ENCODE measurements around the gene CDC42BPA. TPM values are rescaled to one million over a fixed set of nuclear protein-coding genes. Genes with fewer than 3 reads are reported as not detected.
"Not testable (repeated sequence)": the region's sequence is repeated elsewhere in the genome, so short reads cannot be mapped to it uniquely, and the experiment has no call there.

The CDC42BPA gene
- polyA plus RNA-seq, 4 donors, result 10.8 to 19.9 (median 13.8) TPM

DNA sequence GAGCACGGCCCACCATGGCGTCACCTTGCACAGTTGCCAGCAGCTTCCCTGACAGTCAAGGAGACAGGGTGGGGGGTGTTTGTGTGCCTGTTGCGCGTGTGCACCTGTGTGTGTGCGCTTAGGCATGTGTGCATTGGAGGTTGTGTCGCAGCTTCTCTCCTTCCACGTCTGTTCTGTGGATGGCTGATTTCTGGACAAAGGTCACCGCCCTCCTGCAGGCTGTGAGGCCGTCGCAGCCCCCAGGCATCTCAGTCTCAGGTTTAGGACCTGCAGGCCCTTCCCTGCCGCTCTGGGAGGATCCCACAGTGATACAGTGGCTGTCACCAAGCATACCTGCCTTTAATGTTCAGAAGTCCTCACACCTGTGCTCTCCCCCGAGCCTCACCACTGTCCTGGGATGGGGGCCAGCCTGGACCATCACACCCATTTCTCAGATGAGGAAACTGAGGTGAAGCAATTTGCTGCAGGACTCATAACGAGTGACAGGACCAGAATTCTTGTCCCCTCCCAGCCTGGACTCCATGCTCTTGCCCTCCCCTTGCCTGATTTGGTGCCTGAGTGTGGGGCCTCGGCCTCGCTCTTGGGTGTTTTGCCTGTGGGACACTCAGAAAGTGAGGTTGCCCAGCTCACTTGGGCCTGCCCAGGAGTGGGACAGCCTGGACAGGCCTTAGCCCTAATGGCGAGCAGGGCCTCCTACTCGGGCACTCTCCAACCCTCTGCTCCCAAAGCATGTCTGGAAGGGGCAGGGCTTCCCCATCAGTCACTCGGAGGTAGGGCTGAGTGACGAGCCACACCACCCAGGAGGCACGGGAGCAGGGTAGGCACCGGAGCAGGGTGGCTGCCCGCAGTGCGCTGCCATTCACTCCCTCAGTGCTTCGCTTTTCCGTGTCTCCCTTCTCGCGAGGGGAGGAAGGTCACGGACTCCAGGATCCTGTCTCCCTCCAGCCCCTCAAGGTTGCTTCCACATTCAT, 355.6 kb downstream of the CDC42BPA start:
- Histone ChIP-seq H3K27ac (ENCODE audit: low read depth in 1 of 3, low read length in 2 of 3) (no peak overlapping the region), H3K4me3 (ENCODE audit: low read depth in 1 of 3, low read length in 3 of 3) (no peak overlapping the region), H3K4me1 (ENCODE audit: control insufficient read depth in 3 of 3, insufficient read depth in 2 of 3, low read depth in 1 of 3, low read length in 2 of 3) (no peaks in the 10 kb centered on the region), H3K9me3 (ENCODE audit: control insufficient read depth in 2 of 2, insufficient read depth in 1 of 2, low read depth in 1 of 2, low read length in 1 of 2) (peaks cover 0 to 8% of the 10 kb centered on the region in 2 donors), H3K27me3 (ENCODE audit: control insufficient read depth in 3 of 3, insufficient read depth in 3 of 3, low read length in 3 of 3) (no peaks in the 10 kb centered on the region), H3K36me3 (ENCODE audit: control insufficient read depth in 3 of 3, insufficient read depth in 2 of 3, low read depth in 1 of 3, low read length in 3 of 3) (peaks cover 0 to 67% (median 9%) of the 10 kb centered on the region in 3 donors)
- FAIRE-seq (no peak), DNase-seq (no peak)
- 87 to 93% (median 90%) methylated on average over 24 to 28 of the region's 28 CpGs for WGBS, 3 donors

- Histone ChIP-seq H3K36me3 (ENCODE audit: control insufficient read depth in 3 of 3, insufficient read depth in 2 of 3, low read depth in 1 of 3, low read length in 3 of 3) (peaks cover 0 to 55% (median 7%) of the 10 kb centered on the region in 3 donors), H3K4me3 (ENCODE audit: low read depth in 1 of 3, low read length in 3 of 3) (no peak overlapping the region), H3K27ac (ENCODE audit: low read depth in 1 of 3, low read length in 2 of 3) (no peak overlapping the region), H3K9me3 (ENCODE audit: control insufficient read depth in 2 of 2, insufficient read depth in 1 of 2, low read depth in 1 of 2, low read length in 1 of 2) (peaks cover 0 to 8% of the 10 kb centered on the region in 2 donors), H3K4me1 (ENCODE audit: control insufficient read depth in 3 of 3, insufficient read depth in 2 of 3, low read depth in 1 of 3, low read length in 2 of 3) (no peaks in the 10 kb centered on the region), H3K27me3 (ENCODE audit: control insufficient read depth in 3 of 3, insufficient read depth in 3 of 3, low read length in 3 of 3) (no peaks in the 10 kb centered on the region)
- DNase-seq, result no peak
- 88 to 95% (median 91%) methylated on average over 13 of the region's 13 CpGs for WGBS, 3 donors
- FAIRE-seq, result no peak
These were observed 357.1 kb downstream of the CDC42BPA start for GRCh38 chr1:226960944-226961765.

DNA sequence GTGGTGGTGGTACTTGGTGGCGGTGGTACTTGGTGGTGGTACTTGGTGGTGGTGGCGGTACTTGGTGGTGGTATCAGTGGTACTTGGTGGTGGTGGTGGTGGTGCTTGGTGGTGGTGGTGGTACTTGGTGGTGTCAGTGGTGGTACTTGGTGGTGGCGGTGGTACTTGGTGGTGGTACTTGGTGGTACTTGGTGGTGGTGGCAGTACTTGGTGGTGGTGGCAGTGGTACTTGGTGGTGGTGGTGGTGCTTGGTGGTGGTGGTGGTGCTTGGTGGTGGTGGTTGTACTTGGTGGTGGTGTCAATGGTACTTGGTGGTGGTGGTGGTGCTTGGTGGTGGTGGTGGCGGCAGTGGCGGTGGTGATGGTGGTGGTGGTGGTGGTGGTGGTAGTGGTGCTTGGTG, 358.0 kb downstream of the CDC42BPA start:
- H3K27me3 ChIP-seq (ENCODE audit: control insufficient read depth in 3 of 3, insufficient read depth in 3 of 3, low read length in 3 of 3), result no peaks in the 10 kb centered on the region
- H3K9me3 ChIP-seq (ENCODE audit: control insufficient read depth in 2 of 2, insufficient read depth in 1 of 2, low read depth in 1 of 2, low read length in 1 of 2), result peaks cover 0 to 10% of the 10 kb centered on the region in 2 donors
- no peaks in the 10 kb centered on the region for H3K4me1 ChIP-seq (ENCODE audit: control insufficient read depth in 3 of 3, insufficient read depth in 2 of 3, low read depth in 1 of 3, low read length in 2 of 3)
- peaks cover 0 to 46% (median 0%) of the 10 kb centered on the region in 3 donors for H3K36me3 ChIP-seq (ENCODE audit: control insufficient read depth in 3 of 3, insufficient read depth in 2 of 3, low read depth in 1 of 3, low read length in 3 of 3)
- 79 to 87% (median 86%) methylated on average over 5 of the region's 5 CpGs for WGBS, 3 donors
- DNase-seq (no peak), FAIRE-seq (no peak)
- H3K27ac ChIP-seq (ENCODE audit: low read depth in 1 of 3, low read length in 2 of 3), result no peak overlapping the region
- no peak overlapping the region for H3K4me3 ChIP-seq (ENCODE audit: low read depth in 1 of 3, low read length in 3 of 3)

DNA sequence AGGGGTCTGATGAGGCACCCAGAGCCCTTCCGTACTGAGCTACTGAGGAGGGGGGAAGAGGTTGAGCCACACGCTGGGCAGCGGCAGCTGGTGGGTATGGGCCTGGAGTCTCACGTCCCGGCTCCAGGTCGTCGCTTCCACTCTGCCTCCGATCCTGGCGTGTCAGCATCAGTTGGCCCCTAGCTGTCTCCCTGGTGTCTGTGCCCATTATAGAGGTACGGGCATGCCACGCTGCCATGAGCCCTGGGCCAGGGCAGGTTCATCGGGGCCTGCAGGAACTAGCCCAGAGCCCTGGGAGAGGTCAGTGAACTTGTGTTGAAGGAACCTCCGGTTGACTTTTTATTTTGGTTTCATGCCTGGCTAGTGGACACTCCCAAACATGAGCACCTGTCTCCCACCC, 360.0 kb downstream of the CDC42BPA start:
- Histone ChIP-seq H3K4me3 (ENCODE audit: low read depth in 1 of 3, low read length in 3 of 3) (no peak overlapping the region), H3K27ac (ENCODE audit: low read depth in 1 of 3, low read length in 2 of 3) (no peak overlapping the region), H3K27me3 (ENCODE audit: control insufficient read depth in 3 of 3, insufficient read depth in 3 of 3, low read length in 3 of 3) (no peaks in the 10 kb centered on the region), H3K9me3 (ENCODE audit: control insufficient read depth in 2 of 2, insufficient read depth in 1 of 2, low read depth in 1 of 2, low read length in 1 of 2) (peaks cover 0 to 16% of the 10 kb centered on the region in 2 donors), H3K4me1 (ENCODE audit: control insufficient read depth in 3 of 3, insufficient read depth in 2 of 3, low read depth in 1 of 3, low read length in 2 of 3) (peaks cover 0 to 4% (median 0%) of the 10 kb centered on the region in 3 donors), H3K36me3 (ENCODE audit: control insufficient read depth in 3 of 3, insufficient read depth in 2 of 3, low read depth in 1 of 3, low read length in 3 of 3) (peaks cover 0 to 40% (median 0%) of the 10 kb centered on the region in 3 donors)
- WGBS, 3 donors, result 91 to 96% (median 91%) methylated on average over 13 of the region's 13 CpGs
- DNase-seq (no peak), FAIRE-seq (no peak)

- peaks cover 0 to 16% of the 10 kb centered on the region in 2 donors for H3K9me3 ChIP-seq (ENCODE audit: control insufficient read depth in 2 of 2, insufficient read depth in 1 of 2, low read depth in 1 of 2, low read length in 1 of 2)
- DNase-seq (no peak), FAIRE-seq (no peak)
- no peaks in the 10 kb centered on the region for H3K27me3 ChIP-seq (ENCODE audit: control insufficient read depth in 3 of 3, insufficient read depth in 3 of 3, low read length in 3 of 3)
- no peak overlapping the region for H3K27ac ChIP-seq (ENCODE audit: low read depth in 1 of 3, low read length in 2 of 3)
- peaks cover 0 to 4% (median 0%) of the 10 kb centered on the region in 3 donors for H3K4me1 ChIP-seq (ENCODE audit: control insufficient read depth in 3 of 3, insufficient read depth in 2 of 3, low read depth in 1 of 3, low read length in 2 of 3)
- no peak overlapping the region for H3K4me3 ChIP-seq (ENCODE audit: low read depth in 1 of 3, low read length in 3 of 3)
- peaks cover 0 to 34% (median 0%) of the 10 kb centered on the region in 3 donors for H3K36me3 ChIP-seq (ENCODE audit: control insufficient read depth in 3 of 3, insufficient read depth in 2 of 3, low read depth in 1 of 3, low read length in 3 of 3)
- 79 to 90% (median 83%) methylated on average over 11 of the region's 11 CpGs for WGBS, 3 donors
These were observed 360.6 kb downstream of the CDC42BPA start for GRCh38 chr1:226957714-226958113.

DNA sequence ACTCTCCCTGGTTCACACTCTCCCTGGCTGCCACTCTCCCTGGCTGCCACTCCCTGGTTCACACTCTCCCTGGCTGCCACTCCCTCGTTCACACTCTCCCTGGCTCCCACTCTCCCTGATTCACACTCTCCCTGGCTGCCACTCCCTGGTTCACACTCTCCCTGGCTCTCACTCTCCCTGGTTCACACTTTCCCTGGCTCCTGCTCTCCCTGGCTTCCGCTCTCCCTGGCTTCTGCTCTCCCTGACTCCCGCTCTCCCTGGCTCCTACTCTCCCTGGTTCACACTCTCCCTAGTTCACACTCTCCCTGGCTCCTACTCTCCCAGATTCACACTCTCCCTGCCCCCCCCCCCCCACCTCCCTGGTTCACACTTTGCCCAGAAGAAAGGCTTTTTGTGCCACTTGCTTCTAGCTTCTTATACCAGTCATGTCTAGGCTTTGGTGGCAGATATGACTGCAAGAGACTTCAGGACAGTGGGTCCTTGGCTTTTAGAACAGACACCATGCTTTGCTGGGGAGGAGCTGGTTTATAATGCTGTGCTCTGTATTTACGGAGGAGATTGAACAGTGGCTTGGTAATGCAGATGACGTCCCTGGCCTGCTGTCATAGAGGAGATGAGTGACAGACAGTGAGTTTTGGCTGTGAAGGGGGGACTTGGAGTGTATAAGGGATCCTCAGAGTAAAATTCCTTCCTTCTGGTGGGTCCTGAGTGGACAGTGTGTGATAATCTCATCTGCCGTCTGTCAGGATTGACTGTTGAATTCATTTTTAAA, 361.2 kb downstream of the CDC42BPA start:
- peaks cover 0 to 16% of the 10 kb centered on the region in 2 donors for H3K9me3 ChIP-seq (ENCODE audit: control insufficient read depth in 2 of 2, insufficient read depth in 1 of 2, low read depth in 1 of 2, low read length in 1 of 2)
- FAIRE-seq, result no peak
- H3K4me3 ChIP-seq (ENCODE audit: low read depth in 1 of 3, low read length in 3 of 3), result no peak overlapping the region
- H3K36me3 ChIP-seq (ENCODE audit: control insufficient read depth in 3 of 3, insufficient read depth in 2 of 3, low read depth in 1 of 3, low read length in 3 of 3), result peaks cover 0 to 28% (median 0%) of the 10 kb centered on the region in 3 donors
- no peak for DNase-seq
- 85 to 90% (median 86%) methylated on average over 6 of the region's 6 CpGs for WGBS, 3 donors
- no peaks in the 10 kb centered on the region for H3K27me3 ChIP-seq (ENCODE audit: control insufficient read depth in 3 of 3, insufficient read depth in 3 of 3, low read length in 3 of 3)
- H3K4me1 ChIP-seq (ENCODE audit: control insufficient read depth in 3 of 3, insufficient read depth in 2 of 3, low read depth in 1 of 3, low read length in 2 of 3), result peaks cover 0 to 4% (median 0%) of the 10 kb centered on the region in 3 donors
- no peak overlapping the region for H3K27ac ChIP-seq (ENCODE audit: low read depth in 1 of 3, low read length in 2 of 3)

- H3K27me3 ChIP-seq (ENCODE audit: control insufficient read depth in 3 of 3, insufficient read depth in 3 of 3, low read length in 3 of 3); H3K4me1 ChIP-seq (ENCODE audit: control insufficient read depth in 3 of 3, insufficient read depth in 2 of 3, low read depth in 1 of 3, low read length in 2 of 3); H3K27ac ChIP-seq (ENCODE audit: low read depth in 1 of 3, low read length in 2 of 3); H3K4me3 ChIP-seq (ENCODE audit: low read depth in 1 of 3, low read length in 3 of 3); DNase-seq; FAIRE-seq: not testable (repeated sequence)
- 97 to 98% (median 98%) methylated on average over 2 of the region's 2 CpGs for WGBS, 3 donors
- Histone ChIP-seq H3K36me3 (ENCODE audit: control insufficient read depth in 3 of 3, insufficient read depth in 2 of 3, low read depth in 1 of 3, low read length in 3 of 3) (peaks cover 0 to 18% (median 0%) of the 10 kb centered on the region in 3 donors), H3K9me3 (ENCODE audit: control insufficient read depth in 2 of 2, insufficient read depth in 1 of 2, low read depth in 1 of 2, low read length in 1 of 2) (peaks cover 0 to 16% of the 10 kb centered on the region in 2 donors)
These were observed 362.4 kb downstream of the CDC42BPA start for GRCh38 chr1:226955857-226956256.
